GM23338 (cell line): ENCODE data around the gene MESD. TPM values are rescaled to one million over a fixed set of nuclear protein-coding genes. Genes with fewer than 3 reads are reported as not detected.

Experiments used
- ATAC-seq: fragments of 200-7000 bp; cut with Tn5 transposase; 3 replicates; pipeline ENCODE4 v1.9.1; 2020
- DNase-seq: peaks from one replicate; pipeline ENCODE4 v3.0.0-alpha.2; 2015; ENCODE audit warnings: low spot score
- H2AFZ ChIP-seq: fragments of 200-600 bp; sonication (generic); 2 replicates; pipeline ENCODE4 v1.8.0; 2016; ENCODE audit warnings: antibody characterized with exemption, mild to moderate bottlenecking, moderate library complexity
- H3F3A ChIP-seq: fragments of 200-600 bp; sonication (generic); replicated peaks from 2 replicates; pipeline ENCODE4 v1.8.0; 2017; ENCODE audit warnings: antibody characterized with exemption, mixed run types, low read depth
- H3K27ac ChIP-seq: fragments of 200-600 bp; sonication (generic); 2 replicates; pipeline ENCODE4 v1.6.1; 2016; ENCODE audit warnings: low read depth
- H3K27me3 ChIP-seq: fragments of 200-600 bp; sonication (generic); 2 replicates; pipeline ENCODE4 v1.8.0; 2016; ENCODE audit warnings: mild to moderate bottlenecking, mixed run types, moderate library complexity; ENCODE audit not compliant: insufficient read depth
- H3K36me3 ChIP-seq: fragments of 200-600 bp; sonication (generic); 2 replicates; pipeline ENCODE4 v1.8.0; 2016; ENCODE audit warnings: mild to moderate bottlenecking; ENCODE audit not compliant: insufficient read depth
- H3K4me1 ChIP-seq: fragments of 200-600 bp; sonication (generic); 2 replicates; pipeline ENCODE4 v1.8.0; 2016; ENCODE audit warnings: mild to moderate bottlenecking, moderate library complexity; ENCODE audit not compliant: insufficient read depth
- H3K4me2 ChIP-seq: fragments of 200-600 bp; sonication (generic); 2 replicates; pipeline ENCODE4 v1.7.1; 2017; ENCODE audit warnings: mixed run types
- H3K4me3 ChIP-seq: fragments of 200-600 bp; sonication (generic); 2 replicates; pipeline ENCODE4 v1.6.1; 2016; ENCODE audit warnings: mixed run types
- H3K79me2 ChIP-seq: fragments of 200-600 bp; sonication (generic); replicated peaks from 2 replicates; pipeline ENCODE4 v1.8.0; 2017; ENCODE audit warnings: mild to moderate bottlenecking; ENCODE audit not compliant: insufficient read depth
- H3K9me2 ChIP-seq: fragments of 200-600 bp; sonication (generic); 2 replicates; pipeline ENCODE4 v1.8.0; 2017; ENCODE audit not compliant: insufficient read depth
- H4K20me1 ChIP-seq: fragments of 200-600 bp; sonication (generic); replicated peaks from 2 replicates; pipeline ENCODE4 v1.8.0; 2017; ENCODE audit warnings: mild to moderate bottlenecking; ENCODE audit not compliant: insufficient read depth
- H3K27ac Mint-ChIP-seq: 2 replicates; pipeline ENCODE4 v1.8.0; 2020; ENCODE audit warnings: inconsistent platforms, mild to moderate bottlenecking, moderate library complexity, mixed read lengths
- H3K27me3 Mint-ChIP-seq: 3 replicates; pipeline ENCODE4 v1.8.0; 2022; ENCODE audit warnings: low read depth, mild to moderate bottlenecking, moderate library complexity, mixed read lengths, inconsistent platforms; ENCODE audit not compliant: insufficient read depth, poor library complexity
- H3K36me3 Mint-ChIP-seq: 3 replicates; pipeline ENCODE4 v1.8.0; 2021; ENCODE audit warnings: low read depth, mild to moderate bottlenecking, inconsistent platforms, moderate library complexity, mixed read lengths
- H3K4me1 Mint-ChIP-seq: 3 replicates; pipeline ENCODE4 v1.8.0; 2020; ENCODE audit warnings: mild to moderate bottlenecking, inconsistent platforms, mixed read lengths
- H3K4me3 Mint-ChIP-seq: 3 replicates; pipeline ENCODE4 v1.8.0; 2021; ENCODE audit warnings: moderate library complexity, mild to moderate bottlenecking, inconsistent platforms, mixed read lengths
- H3K9me3 Mint-ChIP-seq: 3 replicates; pipeline ENCODE4 v1.8.0; 2020; ENCODE audit warnings: moderate library complexity, mild to moderate bottlenecking, inconsistent platforms, mixed read lengths
- CREB1 ChIP-seq: fragments of 250-450 bp; sonication (Bioruptor Pico); IDR thresholded peaks from 2 replicates; pipeline ENCODE4 v1.5.0; 2020; ENCODE audit warnings: low read depth, mild to moderate bottlenecking, moderate library complexity
- CTCF ChIP-seq, 2 experiments: fragments of 200-600 bp in 1 of 2; sonication (generic) in 1 of 2; conservative IDR thresholded peaks; 2 replicates each; pipeline versions ENCODE4 v1.5.1 to v1.6.1; 2016 to 2017; ENCODE audit warnings: antibody characterized with exemption in 2 of 2, low read depth in 2 of 2, mild to moderate bottlenecking in 2 of 2, moderate library complexity in 1 of 2
- EZH2 ChIP-seq: fragments of 200-600 bp; sonication (generic); IDR thresholded peaks from one replicate; pipeline ENCODE4 v1.8.0; 2017; ENCODE audit warnings: antibody characterized with exemption, mild to moderate bottlenecking, low read depth; ENCODE audit not compliant: unreplicated experiment
- EZH2phosphoT487 ChIP-seq: fragments of 200-600 bp; sonication (generic); IDR thresholded peaks from one replicate; pipeline ENCODE4 v1.8.1; 2018; ENCODE audit warnings: antibody characterized with exemption; ENCODE audit not compliant: unreplicated experiment
- JUNB ChIP-seq: IDR thresholded peaks from one replicate; pipeline ENCODE4 v1.6.1; 2016; ENCODE audit warnings: antibody characterized with exemption; ENCODE audit not compliant: unreplicated experiment
- NANOG ChIP-seq: IDR thresholded peaks from 2 replicates; pipeline ENCODE4 v1.6.1; 2016; ENCODE audit warnings: antibody characterized with exemption, borderline replicate concordance
- POLR2AphosphoS5 ChIP-seq: IDR thresholded peaks from 2 replicates; pipeline ENCODE4 v1.6.1; 2016; ENCODE audit warnings: antibody characterized with exemption, low read depth
- STAT1 ChIP-seq: IDR thresholded peaks from one replicate; pipeline ENCODE4 v1.6.1; 2016; ENCODE audit warnings: antibody characterized with exemption; ENCODE audit not compliant: unreplicated experiment
- ZNF114 ChIP-seq: fragments of 250-450 bp; sonication (Bioruptor Pico); IDR thresholded peaks from 2 replicates; pipeline ENCODE4 v1.5.0; 2020; ENCODE audit warnings: mild to moderate bottlenecking, moderate library complexity
- ZNF331 ChIP-seq: fragments of 250-450 bp; sonication (Bioruptor Pico); IDR thresholded peaks from 2 replicates; pipeline ENCODE4 v1.5.0; 2020; ENCODE audit warnings: low read depth, mild to moderate bottlenecking, moderate library complexity
- ZNF462 ChIP-seq: fragments of 250-450 bp; sonication (Bioruptor Pico); IDR thresholded peaks from 2 replicates; pipeline ENCODE4 v1.5.0; 2020; ENCODE audit warnings: mild to moderate bottlenecking, moderate library complexity
- polyA plus RNA-seq: library from polyadenylated mRNA; unstranded; fragments of >200 nt; fragmentation: Nextera tagmentation; extraction: Ambion mirVana; gene quantifications from 2 replicates; pipeline ENCODE4 v1.2.1, GENCODE V29; 2016
- total RNA-seq: library from RNA; depleted of rRNA; stranded (reverse); fragments of >200 nt; shearing (Covaris generic); gene quantifications from 2 replicates; pipeline ENCODE4 v1.2.3, GENCODE V29; 2014
- TF ChIP-seq, protein P1 (sequence below): IDR thresholded peaks from one replicate; pipeline ENCODE4 v1.6.1; 2018; ENCODE audit warnings: antibody characterized with exemption; ENCODE audit not compliant: unreplicated experiment
- TF ChIP-seq, protein P2 (sequence below): IDR thresholded peaks from 2 replicates; pipeline ENCODE4 v1.6.1; 2016; ENCODE audit warnings: antibody characterized with exemption

MESD gene
- total and polyA plus RNA-seq, 2 experiments from 2014 or later, result 25.6 to 52.7 TPM

- ATAC-seq (no peak), DNase-seq (no peak)
- Histone ChIP-seq H3K4me3 (no peak overlapping the region), H3F3A (no peaks in the 10 kb centered on the region), H3K27me3 (no peaks in the 10 kb centered on the region), H2AFZ (no peak overlapping the region), H3K4me2 (no peak overlapping the region), H4K20me1 (no peaks in the 10 kb centered on the region; the same call in 1 of the 2 replicates), H3K79me2 (no peaks in the 10 kb centered on the region; the same call in 1 of the 2 replicates), H3K4me1 (peaks cover 12% of the 10 kb centered on the region), H3K9me2 (no peaks in the 10 kb centered on the region), H3K27ac (no peak overlapping the region), H3K36me3 (no peaks in the 10 kb centered on the region; the same call in 1 of the 2 replicates)
- 0 out of 2 replicates have a peak overlapping the region, but pooled peaks have one; percentile 46 for H3K27ac Mint-ChIP-seq
- TF ChIP-seq, protein P1, sequence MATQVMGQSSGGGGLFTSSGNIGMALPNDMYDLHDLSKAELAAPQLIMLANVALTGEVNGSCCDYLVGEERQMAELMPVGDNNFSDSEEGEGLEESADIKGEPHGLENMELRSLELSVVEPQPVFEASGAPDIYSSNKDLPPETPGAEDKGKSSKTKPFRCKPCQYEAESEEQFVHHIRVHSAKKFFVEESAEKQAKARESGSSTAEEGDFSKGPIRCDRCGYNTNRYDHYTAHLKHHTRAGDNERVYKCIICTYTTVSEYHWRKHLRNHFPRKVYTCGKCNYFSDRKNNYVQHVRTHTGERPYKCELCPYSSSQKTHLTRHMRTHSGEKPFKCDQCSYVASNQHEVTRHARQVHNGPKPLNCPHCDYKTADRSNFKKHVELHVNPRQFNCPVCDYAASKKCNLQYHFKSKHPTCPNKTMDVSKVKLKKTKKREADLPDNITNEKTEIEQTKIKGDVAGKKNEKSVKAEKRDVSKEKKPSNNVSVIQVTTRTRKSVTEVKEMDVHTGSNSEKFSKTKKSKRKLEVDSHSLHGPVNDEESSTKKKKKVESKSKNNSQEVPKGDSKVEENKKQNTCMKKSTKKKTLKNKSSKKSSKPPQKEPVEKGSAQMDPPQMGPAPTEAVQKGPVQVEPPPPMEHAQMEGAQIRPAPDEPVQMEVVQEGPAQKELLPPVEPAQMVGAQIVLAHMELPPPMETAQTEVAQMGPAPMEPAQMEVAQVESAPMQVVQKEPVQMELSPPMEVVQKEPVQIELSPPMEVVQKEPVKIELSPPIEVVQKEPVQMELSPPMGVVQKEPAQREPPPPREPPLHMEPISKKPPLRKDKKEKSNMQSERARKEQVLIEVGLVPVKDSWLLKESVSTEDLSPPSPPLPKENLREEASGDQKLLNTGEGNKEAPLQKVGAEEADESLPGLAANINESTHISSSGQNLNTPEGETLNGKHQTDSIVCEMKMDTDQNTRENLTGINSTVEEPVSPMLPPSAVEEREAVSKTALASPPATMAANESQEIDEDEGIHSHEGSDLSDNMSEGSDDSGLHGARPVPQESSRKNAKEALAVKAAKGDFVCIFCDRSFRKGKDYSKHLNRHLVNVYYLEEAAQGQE, result no peak
- TF ChIP-seq POLR2AphosphoS5 (no peak), CTCF (conservative IDR thresholded peaks at IDR 0.05; ENCODE audit: low read depth in 2 of 2) (no peak), ZNF114 (CRISPR knock-in tag) (no peak), ZNF462 (CRISPR knock-in tag) (no peak), JUNB (no peak), EZH2 (no peak), EZH2phosphoT487 (no peak), NANOG (no peak), STAT1 (no peak), ZNF331 (CRISPR knock-in tag) (no peak), CREB1 (no peak)
- TF ChIP-seq, protein P2, sequence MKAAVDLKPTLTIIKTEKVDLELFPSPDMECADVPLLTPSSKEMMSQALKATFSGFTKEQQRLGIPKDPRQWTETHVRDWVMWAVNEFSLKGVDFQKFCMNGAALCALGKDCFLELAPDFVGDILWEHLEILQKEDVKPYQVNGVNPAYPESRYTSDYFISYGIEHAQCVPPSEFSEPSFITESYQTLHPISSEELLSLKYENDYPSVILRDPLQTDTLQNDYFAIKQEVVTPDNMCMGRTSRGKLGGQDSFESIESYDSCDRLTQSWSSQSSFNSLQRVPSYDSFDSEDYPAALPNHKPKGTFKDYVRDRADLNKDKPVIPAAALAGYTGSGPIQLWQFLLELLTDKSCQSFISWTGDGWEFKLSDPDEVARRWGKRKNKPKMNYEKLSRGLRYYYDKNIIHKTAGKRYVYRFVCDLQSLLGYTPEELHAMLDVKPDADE, result no peak
- H3K36me3 Mint-ChIP-seq, result peaks cover 26% of the 10 kb centered on the region
- no peak overlapping the region for H3K4me3 Mint-ChIP-seq
- H3K4me1 Mint-ChIP-seq, result peaks cover 35% of the 10 kb centered on the region
- H3K27me3 Mint-ChIP-seq, result peaks cover 10% of the 10 kb centered on the region
- no peaks in the 10 kb centered on the region for H3K9me3 Mint-ChIP-seq
Observed at GRCh38 chr15:80957976-80958375, 31.6 kb downstream of the MESD start.
